Stimulated activated naive B cell treated with anti-CD40 and anti-IgM and Interleukin-4, amounts not matched to agents 10 μg/mL and 1 μg/mL and 100 μg/mL, for 72 hours (primary cell): ENCODE results near the gene SLC8A1.

Experiments
- ATAC-seq, 2 donors: fragments of 150-1000 bp; cut with Tn5 transposase; replicated peaks; 2 replicates each; pipeline ENCODE4 v1.10.0; 2021; ENCODE audit warnings: moderate library complexity in 1 of 2
- DNase-seq: peaks from one replicate; pipeline ENCODE4 v3.0.0; 2021
- H3K27ac Mint-ChIP-seq: one replicate; pipeline ENCODE4 v1.8.0; 2022; ENCODE audit warnings: mild to moderate bottlenecking, mixed read lengths
- H3K27me3 Mint-ChIP-seq, 2 donors: one replicate each; pipeline ENCODE4 v1.8.0; 2022; ENCODE audit warnings: mixed read lengths in 2 of 2
- H3K36me3 Mint-ChIP-seq, 2 donors: one replicate each; pipeline ENCODE4 v1.8.0; 2022; ENCODE audit warnings: mixed read lengths in 2 of 2, mild to moderate bottlenecking in 1 of 2
- H3K4me1 Mint-ChIP-seq, 2 donors: one replicate each; pipeline ENCODE4 v1.8.0; 2022; ENCODE audit warnings: mixed read lengths in 2 of 2, mild to moderate bottlenecking in 1 of 2
- H3K4me3 Mint-ChIP-seq, 2 donors: one replicate each; pipeline ENCODE4 v1.8.0; 2022; ENCODE audit warnings: mild to moderate bottlenecking in 2 of 2, mixed read lengths in 2 of 2, moderate library complexity in 1 of 2
- H3K9me3 Mint-ChIP-seq, 2 donors: one replicate each; pipeline ENCODE4 v1.8.0; 2022; ENCODE audit warnings: mixed read lengths in 2 of 2, mild to moderate bottlenecking in 1 of 2

Gene SLC8A1

DNA sequence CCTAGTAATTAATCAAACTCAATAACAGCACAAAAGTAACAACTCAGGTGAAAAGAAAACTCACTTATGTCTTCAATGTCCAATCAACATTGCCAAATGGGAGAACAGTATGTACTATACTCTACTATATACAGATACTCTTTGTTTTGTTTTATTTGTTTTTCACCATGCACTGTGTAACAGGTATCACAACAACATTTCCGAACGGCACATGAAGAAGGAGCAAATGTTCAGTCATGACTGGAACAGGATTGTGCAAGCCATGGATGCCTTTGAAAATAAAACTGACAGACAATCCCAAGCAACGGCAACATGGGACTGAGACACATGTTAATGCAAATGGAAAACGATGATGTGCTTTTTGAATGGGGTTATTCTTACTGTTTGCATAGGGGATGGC is 337.9 kb downstream of the SLC8A1 start:
- DNase-seq (no peak), ATAC-seq (no peak)
- Mint-ChIP-seq H3K27ac (no peak overlapping the region), H3K27me3 (no peaks in the 10 kb centered on the region), H3K9me3 (no peaks in the 10 kb centered on the region), H3K36me3 (no peaks in the 10 kb centered on the region), H3K4me3 (no peak overlapping the region), H3K4me1 (no peaks in the 10 kb centered on the region)

DNA sequence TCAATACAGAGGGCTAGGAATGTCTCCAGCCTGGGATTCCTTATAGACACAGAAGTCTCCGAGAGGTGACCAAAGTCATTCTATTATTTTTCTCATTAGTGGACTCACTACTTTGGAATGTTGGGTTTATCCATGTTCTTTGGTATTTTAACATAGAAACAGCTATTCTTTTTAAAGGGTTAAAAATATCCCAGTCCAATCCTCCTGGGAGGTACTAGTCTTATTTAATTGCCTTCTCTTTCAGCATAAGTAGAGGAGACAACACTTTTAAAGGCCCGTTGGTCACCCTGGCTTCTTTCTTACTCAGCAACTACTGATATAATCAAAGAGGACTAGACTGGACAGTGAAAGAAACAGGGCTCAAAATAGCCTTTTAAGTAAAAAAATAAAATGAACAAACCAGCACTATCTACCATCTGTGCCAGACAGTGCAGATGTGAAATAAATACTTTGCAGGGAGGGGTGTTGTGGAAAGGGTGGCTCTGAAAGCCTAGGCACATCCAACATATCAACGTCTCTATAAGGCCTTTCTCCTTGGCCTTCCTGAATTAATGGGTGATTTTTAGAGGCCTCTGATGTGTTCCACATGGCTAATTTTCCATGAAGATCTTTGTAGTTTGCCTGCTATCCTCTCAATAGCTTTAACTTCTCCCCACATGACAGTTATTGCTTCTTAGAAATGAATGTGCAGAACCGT is 338.5 kb downstream of the SLC8A1 start:
- DNase-seq (no peak), ATAC-seq (no peak)
- Mint-ChIP-seq H3K27ac (no peak overlapping the region), H3K36me3 (no peaks in the 10 kb centered on the region), H3K9me3 (no peaks in the 10 kb centered on the region), H3K4me3 (no peak overlapping the region), H3K27me3 (no peaks in the 10 kb centered on the region), H3K4me1 (no peaks in the 10 kb centered on the region)

DNA sequence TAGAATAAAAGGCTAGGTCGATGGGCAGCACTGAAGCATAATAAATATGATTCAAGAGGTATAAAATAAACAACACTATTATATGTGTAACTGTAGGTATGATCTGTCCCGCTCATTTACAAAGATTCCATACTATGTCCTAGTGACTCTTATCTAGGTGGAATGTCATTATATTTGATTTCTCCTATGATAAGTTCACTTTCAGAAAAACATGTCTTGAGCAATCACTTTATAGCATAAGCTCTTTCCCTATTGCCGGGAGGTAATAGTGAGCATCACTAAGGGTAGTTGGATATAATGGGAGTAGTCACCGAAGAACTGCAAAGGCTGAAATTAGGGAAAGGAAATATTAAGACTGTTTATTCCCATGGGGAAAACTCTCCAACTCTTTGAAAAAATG is 342.5 kb downstream of the SLC8A1 start:
- ATAC-seq: no peak
- no peaks in the 10 kb centered on the region for H3K4me1 Mint-ChIP-seq
- H3K27me3 Mint-ChIP-seq: no peaks in the 10 kb centered on the region
- no peak overlapping the region for H3K27ac Mint-ChIP-seq
- H3K4me3 Mint-ChIP-seq: no peak overlapping the region
- H3K9me3 Mint-ChIP-seq: no peaks in the 10 kb centered on the region
- DNase-seq: no peak
- no peaks in the 10 kb centered on the region for H3K36me3 Mint-ChIP-seq

DNA sequence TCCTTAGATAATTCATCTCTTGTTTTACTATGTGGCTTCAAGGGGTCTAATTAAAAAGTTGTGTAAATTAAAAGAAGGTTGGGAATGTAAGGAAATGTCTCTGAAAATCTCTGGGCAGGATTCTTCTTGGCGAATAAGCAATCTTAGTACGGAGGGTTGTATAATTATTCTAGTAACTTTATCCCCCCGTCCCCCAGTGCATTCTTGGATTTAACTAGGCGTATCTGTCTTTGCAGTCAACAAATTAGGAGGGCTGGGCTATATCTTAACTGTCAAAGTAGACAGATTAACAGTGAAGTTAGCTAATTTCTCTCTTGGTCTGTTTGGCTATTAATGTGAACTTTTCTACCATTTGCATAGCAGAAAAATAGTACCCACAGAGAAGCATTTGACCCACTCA is 343.0 kb downstream of the SLC8A1 start:
- Mint-ChIP-seq H3K4me3 (no peak overlapping the region), H3K27ac (no peak overlapping the region), H3K4me1 (no peaks in the 10 kb centered on the region), H3K9me3 (no peaks in the 10 kb centered on the region), H3K27me3 (no peaks in the 10 kb centered on the region), H3K36me3 (no peaks in the 10 kb centered on the region)
- ATAC-seq (no peak), DNase-seq (no peak)

DNA sequence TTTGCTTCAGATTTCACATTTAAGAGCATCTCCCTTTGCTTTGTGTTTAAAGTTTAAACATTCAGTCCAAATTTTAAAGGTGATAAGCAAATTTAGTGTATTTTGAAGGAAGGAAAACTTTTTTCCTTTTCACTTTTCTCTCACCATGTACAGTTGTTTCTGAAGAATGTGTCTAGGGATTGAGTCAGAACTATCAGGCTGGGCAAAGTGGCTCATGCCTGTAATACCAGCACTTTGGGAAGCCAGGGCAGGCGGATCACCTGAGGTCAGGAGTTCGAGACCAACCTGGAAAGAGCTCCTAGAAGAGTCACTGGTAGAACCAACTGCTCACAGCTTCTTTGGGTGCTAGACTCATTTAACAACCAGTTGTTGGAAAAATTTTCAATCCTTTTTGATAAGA is 345.8 kb downstream of the SLC8A1 start:
- DNase-seq: no peak

DNA sequence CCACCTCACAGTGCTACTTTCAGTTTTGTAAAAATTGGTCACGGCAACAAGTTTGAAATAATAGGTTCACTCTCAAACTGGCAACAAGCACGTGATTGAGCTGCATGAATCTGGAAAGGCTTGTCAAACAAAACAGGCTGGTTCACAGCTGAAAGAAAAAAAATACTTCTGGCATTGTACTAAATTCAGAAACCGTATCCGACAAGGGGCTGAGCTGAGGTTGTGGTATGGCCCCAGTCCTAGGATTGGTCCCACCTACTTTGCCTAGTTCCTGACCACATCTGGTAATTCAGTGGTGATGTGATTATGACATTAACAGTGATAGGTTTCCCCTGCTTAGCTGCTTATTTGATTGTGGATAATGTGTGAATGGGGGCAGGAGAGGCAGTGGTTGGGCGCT is 346.3 kb downstream of the SLC8A1 start:
- Mint-ChIP-seq H3K27ac (no peak overlapping the region), H3K4me3 (no peak overlapping the region), H3K4me1 (peaks cover 2 to 20% of the 10 kb centered on the region in 2 donors), H3K27me3 (no peaks in the 10 kb centered on the region), H3K36me3 (no peaks in the 10 kb centered on the region), H3K9me3 (no peaks in the 10 kb centered on the region)
- no peak for ATAC-seq
- DNase-seq: no peak

More for the DNA sequence above, 345.8 kb downstream of the SLC8A1 start:
- ATAC-seq: no peak
- H3K4me1 Mint-ChIP-seq: peaks cover 2 to 15% of the 10 kb centered on the region in 2 donors
- no peaks in the 10 kb centered on the region for H3K27me3 Mint-ChIP-seq
- no peaks in the 10 kb centered on the region for H3K36me3 Mint-ChIP-seq
- H3K9me3 Mint-ChIP-seq: no peaks in the 10 kb centered on the region
- no peak overlapping the region for H3K27ac Mint-ChIP-seq
- no peak overlapping the region for H3K4me3 Mint-ChIP-seq

DNA sequence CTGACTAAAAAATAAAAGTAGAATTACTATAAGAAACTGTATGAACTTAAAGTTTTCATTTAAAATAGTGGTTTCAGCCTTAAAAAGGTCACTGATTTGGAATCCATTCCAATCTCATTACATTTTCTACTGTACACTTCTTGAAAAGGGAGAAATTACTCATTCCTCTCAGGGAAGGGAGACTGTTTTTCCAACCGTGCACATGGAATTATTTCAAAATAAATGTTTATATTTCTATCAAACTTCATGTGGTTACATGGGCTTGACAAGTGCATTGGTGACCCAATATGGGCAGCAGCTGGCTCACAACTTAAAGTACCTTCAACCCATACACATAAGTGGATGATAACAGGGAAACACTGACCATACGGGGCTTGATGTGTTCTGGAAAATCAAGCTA is 348.3 kb downstream of the SLC8A1 start:
- no peak overlapping the region for H3K4me3 Mint-ChIP-seq
- peaks cover 4 to 24% of the 10 kb centered on the region in 2 donors for H3K4me1 Mint-ChIP-seq
- no peaks in the 10 kb centered on the region for H3K36me3 Mint-ChIP-seq
- ATAC-seq: no peak
- H3K27me3 Mint-ChIP-seq: no peaks in the 10 kb centered on the region
- no peaks in the 10 kb centered on the region for H3K9me3 Mint-ChIP-seq
- no peak overlapping the region for H3K27ac Mint-ChIP-seq
- no peak for DNase-seq

DNA sequence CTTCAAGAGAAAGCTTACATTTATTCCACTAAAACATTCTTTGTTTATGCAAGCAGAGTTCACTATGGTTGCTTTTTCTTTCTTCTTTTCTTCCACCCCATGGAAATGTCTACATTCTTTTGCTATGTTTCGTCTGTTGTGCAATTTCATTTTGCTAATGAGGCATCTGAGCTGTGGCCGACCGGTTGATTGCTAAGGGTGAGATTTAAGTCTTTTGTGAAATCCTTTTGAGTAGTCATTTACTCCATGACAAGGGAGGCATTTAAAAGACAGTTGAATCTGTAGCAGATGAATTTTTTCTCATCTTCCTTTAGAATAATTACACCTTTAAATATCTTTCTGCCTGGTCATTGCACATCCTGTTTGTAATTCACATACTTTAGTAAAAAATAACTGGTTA is 348.7 kb downstream of the SLC8A1 start:
- Mint-ChIP-seq H3K9me3 (no peaks in the 10 kb centered on the region), H3K36me3 (no peaks in the 10 kb centered on the region), H3K4me1 (peaks cover 4 to 24% of the 10 kb centered on the region in 2 donors), H3K27me3 (no peaks in the 10 kb centered on the region), H3K4me3 (no peak overlapping the region), H3K27ac (no peak overlapping the region)
- ATAC-seq: no peak
- no peak for DNase-seq

DNA sequence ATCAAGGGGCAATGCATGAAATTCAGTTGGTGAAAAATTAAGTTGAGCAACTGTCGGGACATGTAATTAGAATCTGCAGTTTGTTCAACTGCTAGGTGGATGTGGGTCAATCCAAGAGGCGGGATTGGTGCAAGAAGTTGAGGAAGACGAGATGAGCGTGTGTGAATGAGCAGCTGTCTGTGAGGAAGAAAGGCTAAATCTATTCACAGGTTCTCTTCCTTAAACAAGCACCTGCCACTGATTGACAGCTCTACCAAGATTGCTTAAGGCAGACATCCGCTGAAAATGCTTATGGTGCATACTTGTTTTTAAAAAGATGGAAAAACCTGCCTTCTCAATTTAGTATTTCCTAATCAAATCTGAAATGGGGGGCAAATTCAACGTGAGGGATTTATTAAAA is 349.4 kb downstream of the SLC8A1 start:
- ATAC-seq (no peak), DNase-seq (no peak)
- Mint-ChIP-seq H3K36me3 (no peaks in the 10 kb centered on the region), H3K27ac (no peak overlapping the region), H3K9me3 (no peaks in the 10 kb centered on the region), H3K4me1 (peaks cover 4 to 24% of the 10 kb centered on the region in 2 donors), H3K4me3 (no peak overlapping the region), H3K27me3 (no peaks in the 10 kb centered on the region)

DNA sequence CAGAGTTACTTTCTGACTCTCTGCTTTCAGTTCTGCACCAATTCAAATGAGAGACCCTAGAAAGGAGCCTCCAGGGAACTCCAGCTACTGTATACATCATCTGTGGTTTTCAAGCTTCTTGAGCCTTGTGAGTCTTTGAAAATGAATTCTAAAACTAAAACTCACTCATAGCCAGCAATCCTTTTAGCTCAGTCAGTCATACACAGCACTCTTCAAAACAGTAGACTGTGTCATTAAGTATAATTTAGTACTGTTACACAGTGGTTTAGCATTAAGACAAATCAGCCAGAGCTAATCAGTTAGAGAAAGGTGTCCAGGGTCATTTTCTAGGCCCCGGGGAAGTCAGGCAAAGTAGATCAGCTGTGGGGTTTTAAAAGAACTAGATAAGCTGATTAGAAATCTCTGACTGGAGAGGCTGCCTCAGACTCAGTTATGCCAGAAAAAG is 350.7 kb downstream of the SLC8A1 start:
- Mint-ChIP-seq H3K4me1 (peaks cover 4 to 24% of the 10 kb centered on the region in 2 donors), H3K27ac (peak overlapping the region; percentile 48), H3K9me3 (no peaks in the 10 kb centered on the region), H3K4me3 (peak overlapping the region in 1 of 2 donors; percentile 44), H3K36me3 (no peaks in the 10 kb centered on the region), H3K27me3 (no peaks in the 10 kb centered on the region)
- peak; percentile 98 for ATAC-seq
- DNase-seq: peak; percentile 15

DNA sequence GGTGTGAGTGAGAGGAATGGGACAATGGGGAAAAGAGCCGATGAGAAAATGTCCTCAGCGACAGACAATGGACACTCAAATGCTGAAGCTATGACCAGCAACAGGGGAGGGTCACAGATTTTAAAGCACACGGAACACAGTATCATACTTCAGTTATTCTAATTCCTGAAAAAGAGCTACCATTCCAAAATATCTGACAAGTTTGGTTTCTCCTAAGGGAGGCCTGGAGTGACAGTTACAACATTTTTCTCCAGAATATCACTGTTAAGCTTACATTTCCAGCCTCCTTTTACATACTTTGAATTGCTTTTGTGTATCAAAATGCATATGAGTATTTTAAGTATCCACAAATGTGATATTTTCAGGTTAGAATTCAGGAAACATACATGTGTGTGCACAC is 351.2 kb downstream of the SLC8A1 start:
- Mint-ChIP-seq H3K4me1 (peaks cover 4 to 24% of the 10 kb centered on the region in 2 donors), H3K4me3 (no peak overlapping the region), H3K27me3 (no peaks in the 10 kb centered on the region), H3K36me3 (no peaks in the 10 kb centered on the region), H3K27ac (no peak overlapping the region), H3K9me3 (no peaks in the 10 kb centered on the region)
- DNase-seq (no peak), ATAC-seq (peak in 1 of 2 donors; percentile 3)

DNA sequence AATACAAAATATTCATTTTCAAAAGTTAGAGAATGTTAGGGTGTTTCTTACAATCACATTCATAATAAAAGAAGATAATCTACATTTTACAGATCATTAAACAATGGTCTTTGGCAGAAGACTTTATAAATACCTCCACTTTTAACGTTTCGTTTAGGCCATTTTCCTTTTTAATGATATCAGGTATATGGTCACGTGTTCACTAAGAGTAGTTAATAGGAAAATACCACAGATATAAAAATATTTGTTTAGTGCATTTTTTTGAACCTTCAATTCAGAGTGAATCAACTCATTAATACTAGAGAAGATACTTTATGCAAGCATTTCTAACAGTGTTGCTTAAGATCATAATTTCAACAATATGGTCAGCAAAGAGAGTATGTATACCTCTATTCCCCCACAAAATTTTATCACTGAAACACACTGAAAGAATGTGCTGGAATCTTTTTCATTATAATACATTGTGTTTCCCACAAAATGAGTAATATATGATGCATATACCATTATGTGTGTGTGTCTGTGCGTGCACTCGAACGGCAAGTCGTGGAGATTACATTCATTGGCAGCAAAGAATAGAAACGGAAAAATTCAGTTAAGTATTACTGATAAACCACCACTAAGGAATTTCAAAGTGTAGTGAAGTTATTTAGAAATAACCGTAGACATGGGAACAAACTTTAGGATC is 353.0 kb downstream of the SLC8A1 start:
- ATAC-seq: no peak
- no peak overlapping the region for H3K4me3 Mint-ChIP-seq
- H3K27ac Mint-ChIP-seq: no peak overlapping the region
- H3K27me3 Mint-ChIP-seq: no peaks in the 10 kb centered on the region
- H3K9me3 Mint-ChIP-seq: no peaks in the 10 kb centered on the region
- peaks cover 4 to 24% of the 10 kb centered on the region in 2 donors for H3K4me1 Mint-ChIP-seq
- DNase-seq: no peak
- no peaks in the 10 kb centered on the region for H3K36me3 Mint-ChIP-seq

DNA sequence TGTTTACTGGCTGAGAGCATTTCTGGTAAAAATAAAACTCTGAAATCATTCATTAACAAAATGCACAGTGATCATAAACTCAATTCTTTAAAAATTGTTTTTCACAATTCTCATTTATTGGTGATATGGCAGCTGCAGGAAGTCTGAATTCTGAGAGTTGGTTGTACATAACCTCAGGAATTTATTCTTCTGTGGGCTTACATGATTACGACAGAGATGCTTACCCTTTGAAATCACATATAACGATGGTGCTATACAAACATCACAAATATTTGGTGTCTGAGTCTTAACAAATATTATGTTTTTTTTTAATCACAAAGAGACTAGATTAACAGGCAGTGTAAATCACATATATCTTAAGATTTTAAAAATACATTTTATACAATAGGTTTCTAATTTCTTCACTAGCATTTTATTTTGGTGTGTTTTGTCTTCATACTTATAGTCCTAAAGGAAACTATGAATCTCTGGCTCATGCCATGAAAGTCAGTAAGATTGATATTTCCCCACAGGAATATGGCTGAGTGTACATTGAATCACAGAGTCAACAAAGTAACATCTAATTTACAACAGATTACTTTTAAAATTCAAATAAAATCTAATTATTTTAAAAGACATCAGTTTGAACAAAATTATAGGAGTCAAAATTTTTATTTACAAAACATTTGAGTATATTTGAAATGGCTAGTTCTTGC is 354.1 kb downstream of the SLC8A1 start:
- Mint-ChIP-seq H3K27ac (no peak overlapping the region), H3K9me3 (no peaks in the 10 kb centered on the region), H3K36me3 (no peaks in the 10 kb centered on the region), H3K4me3 (no peak overlapping the region), H3K27me3 (no peaks in the 10 kb centered on the region), H3K4me1 (peaks cover 4 to 24% of the 10 kb centered on the region in 2 donors)
- ATAC-seq (no peak), DNase-seq (no peak)

DNA sequence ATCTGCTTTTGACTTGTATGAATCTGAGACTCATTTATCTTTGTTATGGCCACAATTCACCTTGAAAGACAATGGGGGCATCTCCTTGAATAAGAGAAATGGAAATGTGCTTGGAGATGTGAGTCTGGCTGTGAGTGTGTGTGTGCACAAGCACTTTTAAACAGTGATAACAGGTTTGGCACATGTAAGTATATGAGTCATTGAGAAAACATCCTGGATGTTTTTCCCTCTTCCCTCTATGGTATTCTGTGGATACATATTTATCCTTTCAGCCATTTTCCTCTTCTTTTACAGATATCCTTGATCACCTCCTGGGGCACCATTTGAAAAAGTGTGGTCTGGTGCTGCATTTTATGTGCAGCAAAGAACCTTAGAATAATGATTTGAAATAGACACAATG is 355.5 kb downstream of the SLC8A1 start:
- Mint-ChIP-seq H3K4me3 (no peak overlapping the region), H3K9me3 (no peaks in the 10 kb centered on the region), H3K27ac (no peak overlapping the region), H3K36me3 (no peaks in the 10 kb centered on the region), H3K4me1 (peaks cover 2 to 12% of the 10 kb centered on the region in 2 donors), H3K27me3 (no peaks in the 10 kb centered on the region)
- ATAC-seq (no peak), DNase-seq (no peak)

DNA sequence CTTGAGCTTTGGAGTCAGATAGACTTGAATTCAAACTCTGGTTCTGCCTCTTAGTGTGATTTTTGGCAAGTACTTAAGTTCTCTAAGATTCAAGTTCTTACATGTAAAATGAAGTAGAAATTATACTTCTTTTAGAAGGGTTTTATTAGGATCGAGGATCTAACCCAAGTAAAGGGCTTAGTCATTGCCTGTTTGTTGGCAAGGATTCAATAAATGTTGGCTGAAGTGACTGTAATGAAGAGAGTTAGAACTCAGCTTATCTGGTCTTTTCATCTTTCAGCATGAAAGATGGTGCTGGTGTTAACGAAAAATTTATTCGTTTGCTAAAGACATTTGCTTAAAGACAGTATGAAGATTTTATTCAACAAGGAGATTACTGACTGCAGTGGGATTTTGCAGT is 356.9 kb downstream of the SLC8A1 start:
- H3K27ac Mint-ChIP-seq: peak overlapping the region; percentile 1

More for the DNA sequence above, 356.9 kb downstream of the SLC8A1 start:
- Mint-ChIP-seq H3K4me3 (no peak overlapping the region), H3K9me3 (no peaks in the 10 kb centered on the region), H3K4me1 (no peaks in the 10 kb centered on the region), H3K36me3 (no peaks in the 10 kb centered on the region), H3K27me3 (no peaks in the 10 kb centered on the region)
- no peak for ATAC-seq
- no peak for DNase-seq
